GM23248 (cell line): ENCODE measurements around the gene CLEC3B. TPM values are rescaled to one million over a fixed set of nuclear protein-coding genes. Genes with fewer than 3 reads are reported as not detected.

ENCODE experiments used
- DNase-seq: peaks from one replicate; pipeline ENCODE4 v3.0.0-alpha.2; 2015
- H2AFZ ChIP-seq: fragments of 200-600 bp; sonication (generic); 2 replicates; pipeline ENCODE4 v1.6.1; 2016; ENCODE audit warnings: antibody characterized with exemption
- H3F3A ChIP-seq: fragments of 200-600 bp; sonication (generic); 2 replicates; pipeline ENCODE4 v1.6.1; 2016; ENCODE audit warnings: mild to moderate bottlenecking, antibody characterized with exemption, mixed run types; ENCODE audit not compliant: insufficient read depth
- H3K27ac ChIP-seq: fragments of 200-600 bp; sonication (generic); 2 replicates; pipeline ENCODE4 v1.5.1; 2016; ENCODE audit warnings: mild to moderate bottlenecking
- H3K27me3 ChIP-seq: fragments of 200-600 bp; sonication (generic); replicated peaks from 2 replicates; pipeline ENCODE4 v1.6.1; 2016; ENCODE audit warnings: mild to moderate bottlenecking; ENCODE audit not compliant: insufficient read depth
- H3K36me3 ChIP-seq: fragments of 200-600 bp; sonication (generic); 2 replicates; pipeline ENCODE4 v1.6.1; 2016; ENCODE audit warnings: low read depth, mild to moderate bottlenecking
- H3K4me1 ChIP-seq: fragments of 200-600 bp; sonication (generic); 2 replicates; pipeline ENCODE4 v1.6.1; 2016; ENCODE audit warnings: mild to moderate bottlenecking; ENCODE audit not compliant: insufficient read depth
- H3K4me2 ChIP-seq: fragments of 200-600 bp; sonication (generic); one replicate; pipeline ENCODE4 v1.6.1; 2016; ENCODE audit warnings: mild to moderate bottlenecking; ENCODE audit not compliant: unreplicated experiment
- H3K4me3 ChIP-seq: fragments of 200-600 bp; sonication (generic); 2 replicates; pipeline ENCODE4 v1.5.1; 2016; ENCODE audit warnings: mild to moderate bottlenecking
- H3K79me2 ChIP-seq: fragments of 200-600 bp; sonication (generic); 2 replicates; pipeline ENCODE4 v1.6.1; 2016; ENCODE audit warnings: mild to moderate bottlenecking; ENCODE audit not compliant: insufficient read depth
- H3K9ac ChIP-seq: fragments of 200-600 bp; sonication (generic); 2 replicates; pipeline ENCODE4 v1.6.1; 2016; ENCODE audit warnings: mild to moderate bottlenecking
- H3K9me2 ChIP-seq: fragments of 200-600 bp; sonication (generic); 2 replicates; pipeline ENCODE4 v1.6.1; 2016; ENCODE audit warnings: mixed run types, mild to moderate bottlenecking, moderate library complexity; ENCODE audit not compliant: insufficient read depth
- H3K9me3 ChIP-seq: fragments of 200-600 bp; sonication (generic); one replicate; pipeline ENCODE4 v1.6.1; 2017; ENCODE audit warnings: low read depth
- H4K20me1 ChIP-seq: fragments of 200-600 bp; sonication (generic); 2 replicates; pipeline ENCODE4 v1.6.0; 2016; ENCODE audit not compliant: insufficient read depth
- EZH2 ChIP-seq: fragments of 200-600 bp; sonication (generic); IDR thresholded peaks from 2 replicates; pipeline ENCODE4 v1.6.1; 2018; ENCODE audit warnings: antibody characterized with exemption, mild to moderate bottlenecking; ENCODE audit not compliant: insufficient read depth, poor library complexity, severe bottlenecking
- EZH2phosphoT487 ChIP-seq: fragments of 200-600 bp; sonication (generic); IDR thresholded peaks from 2 replicates; pipeline ENCODE4 v1.6.1; 2018; ENCODE audit warnings: antibody characterized with exemption, moderate library complexity, mild to moderate bottlenecking, low read depth; ENCODE audit not compliant: insufficient read depth
- WGBS, 2 experiments: methylation state at CpG; one replicate each; pipeline ENCODE4 v1.1.6; 2015 to 2017; ENCODE audit warnings: low lambda C conversion rate in 2 of 2, low coverage in 1 of 2; ENCODE audit errors: missing lambda C conversion rate in 2 of 2; 5-methylcytosine and 5-hydroxymethylcytosine counted together
- in situ Hi-C: fragments of 300-500 bp; cut with MboI; formaldehyde crosslinking; loops from 2 replicates; pipeline ENCODE4 v1.15.0; 2020
- polyA plus RNA-seq: library from polyadenylated mRNA; unstranded; fragments of >200 nt; fragmentation: Nextera tagmentation; extraction: Ambion mirVana; gene quantifications from 2 replicates; pipeline ENCODE4 v1.2.1, GENCODE V29; 2016
- total RNA-seq: library from RNA; depleted of rRNA; stranded (reverse); fragments of >200 nt; shearing (Covaris generic); gene quantifications from 2 replicates; pipeline ENCODE4 v1.2.3, GENCODE V29; 2014

Gene CLEC3B
- total and polyA plus RNA-seq, 2 experiments from 2014 or later = 45.4 to 48.8 TPM

DNA sequence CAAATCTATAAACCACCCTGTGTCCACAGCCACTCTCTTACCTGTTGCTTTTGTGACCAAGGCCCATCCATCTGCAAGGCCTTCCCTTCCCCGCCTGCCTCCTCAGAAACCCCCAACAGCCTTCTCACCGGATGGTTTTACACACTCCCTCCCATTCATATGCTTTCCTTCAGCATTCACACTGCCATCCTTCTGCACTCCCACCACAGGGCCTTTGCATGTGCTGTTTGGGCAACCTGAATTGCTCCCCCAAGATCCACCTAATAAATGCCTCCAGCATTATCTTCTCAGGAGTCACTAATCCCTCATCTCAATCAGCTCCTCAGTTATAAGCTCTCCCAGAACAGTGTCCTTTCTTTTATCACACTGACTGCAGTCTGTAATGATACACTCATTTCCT lies 6.0 kb downstream of the CLEC3B start:
- Histone ChIP-seq H3K4me1 (peaks cover 35% of the 10 kb centered on the region), H3K4me2 (no peak overlapping the region), H3K79me2 (no peaks in the 10 kb centered on the region), H3K9me3 (no peaks in the 10 kb centered on the region), H3K9me2 (no peaks in the 10 kb centered on the region), H3K27ac (no peak overlapping the region), H4K20me1 (no peaks in the 10 kb centered on the region), H2AFZ (no peak overlapping the region), H3K4me3 (no peak overlapping the region), H3K27me3 (no peaks in the 10 kb centered on the region), H3F3A (peaks cover 15% of the 10 kb centered on the region), H3K36me3 (no peaks in the 10 kb centered on the region), H3K9ac (no peak overlapping the region)
- DNase-seq = no peak
- no peak for TF ChIP-seq EZH2
- TF ChIP-seq EZH2phosphoT487 = no peak
- 96 to 100% methylated on average over 2 of the region's 2 CpGs for WGBS, 2 experiments
- in situ Hi-C loops = loop anchor here (10.0 kb wide), 1 partner anchor 633 kb away; no protein-coding TSS in a partner anchor

DNA sequence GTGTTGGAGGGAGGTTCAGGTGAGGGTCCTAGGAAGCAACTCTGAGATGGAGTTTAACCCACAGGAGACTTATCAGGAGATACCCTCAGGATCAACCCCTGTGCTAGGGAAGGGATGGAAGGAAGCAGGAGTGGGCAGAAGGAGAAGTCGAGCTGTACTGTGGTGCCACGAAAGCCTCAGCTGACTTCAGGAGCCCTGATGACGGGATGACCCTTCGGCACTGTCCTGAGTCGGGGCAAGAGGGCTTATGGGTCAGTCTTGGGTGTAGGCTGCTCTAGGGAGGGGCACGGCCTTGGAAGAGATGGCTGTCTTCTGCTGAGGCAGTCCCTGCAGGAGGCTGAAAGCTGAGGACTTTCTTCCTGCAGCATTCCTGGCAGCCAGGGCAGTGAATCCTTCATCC lies 7.7 kb downstream of the CLEC3B start:
- in situ Hi-C loops = loop anchor here (10.0 kb wide), 1 partner anchor 631 kb away; no protein-coding TSS in a partner anchor
- WGBS, 2 experiments = 68 to 72% methylated on average over 6 of the region's 6 CpGs

DNA sequence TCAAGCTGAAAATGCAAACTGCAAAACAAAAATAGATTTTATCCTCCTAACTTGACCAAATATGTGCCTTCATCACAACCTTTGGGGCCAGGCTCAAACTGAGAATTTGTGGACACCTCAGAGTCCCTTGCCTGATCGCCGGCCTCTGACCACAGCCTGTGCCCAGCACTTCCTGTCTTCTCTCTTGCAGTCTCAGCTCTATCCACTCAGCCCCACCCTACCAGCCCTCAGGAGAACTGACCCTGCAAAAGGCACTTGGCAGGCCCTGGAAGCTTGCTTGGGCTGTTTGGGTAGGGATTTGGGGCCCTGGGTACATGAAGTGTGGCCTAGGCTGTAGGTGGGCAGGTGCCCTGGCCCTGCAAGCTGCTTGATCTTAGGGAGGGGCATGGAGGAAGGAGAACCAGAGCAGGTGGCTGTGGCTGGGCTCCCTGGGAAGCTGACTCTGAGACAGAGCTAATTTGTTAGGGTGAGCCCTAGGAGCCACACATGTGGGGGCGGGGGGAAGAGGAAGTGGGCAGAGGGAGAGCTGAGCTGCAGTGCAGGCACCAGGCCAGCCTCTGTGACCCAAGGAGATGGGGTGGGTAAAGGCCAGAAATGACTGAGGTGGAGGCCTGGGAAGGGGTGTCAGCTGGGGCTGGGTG lies 8.6 kb downstream of the CLEC3B start:
- Histone ChIP-seq H3K4me2 (no peak overlapping the region), H3F3A (no peaks in the 10 kb centered on the region; the same call in 1 of the 2 replicates), H3K27ac (no peak overlapping the region), H3K79me2 (no peaks in the 10 kb centered on the region), H3K4me3 (no peak overlapping the region), H3K27me3 (no peaks in the 10 kb centered on the region), H4K20me1 (no peaks in the 10 kb centered on the region), H3K9me2 (no peaks in the 10 kb centered on the region), H3K36me3 (no peaks in the 10 kb centered on the region), H2AFZ (no peak overlapping the region), H3K9ac (no peak overlapping the region), H3K4me1 (peaks cover 12% of the 10 kb centered on the region), H3K9me3 (no peaks in the 10 kb centered on the region)
- TF ChIP-seq EZH2phosphoT487 (no peak), EZH2 (no peak)
- DNase-seq = no peak
- WGBS, 2 experiments = 73 to 80% methylated on average over 3 of the region's 3 CpGs
- in situ Hi-C loops = loop anchor here (10.0 kb wide), 1 partner anchor 630 kb away; no protein-coding TSS in a partner anchor

More for the DNA sequence above, 7.7 kb downstream of the CLEC3B start:
- Histone ChIP-seq H3K36me3 (no peaks in the 10 kb centered on the region), H3K9me2 (no peaks in the 10 kb centered on the region), H3K4me1 (peaks cover 19% of the 10 kb centered on the region), H3F3A (peaks cover 6% of the 10 kb centered on the region), H3K9me3 (no peaks in the 10 kb centered on the region), H3K4me2 (no peak overlapping the region), H4K20me1 (no peaks in the 10 kb centered on the region), H3K9ac (no peak overlapping the region), H3K79me2 (no peaks in the 10 kb centered on the region), H3K4me3 (no peak overlapping the region), H3K27me3 (no peaks in the 10 kb centered on the region), H2AFZ (no peak overlapping the region), H3K27ac (no peak overlapping the region)
- TF ChIP-seq EZH2 (no peak), EZH2phosphoT487 (no peak)
- DNase-seq = no peak

DNA sequence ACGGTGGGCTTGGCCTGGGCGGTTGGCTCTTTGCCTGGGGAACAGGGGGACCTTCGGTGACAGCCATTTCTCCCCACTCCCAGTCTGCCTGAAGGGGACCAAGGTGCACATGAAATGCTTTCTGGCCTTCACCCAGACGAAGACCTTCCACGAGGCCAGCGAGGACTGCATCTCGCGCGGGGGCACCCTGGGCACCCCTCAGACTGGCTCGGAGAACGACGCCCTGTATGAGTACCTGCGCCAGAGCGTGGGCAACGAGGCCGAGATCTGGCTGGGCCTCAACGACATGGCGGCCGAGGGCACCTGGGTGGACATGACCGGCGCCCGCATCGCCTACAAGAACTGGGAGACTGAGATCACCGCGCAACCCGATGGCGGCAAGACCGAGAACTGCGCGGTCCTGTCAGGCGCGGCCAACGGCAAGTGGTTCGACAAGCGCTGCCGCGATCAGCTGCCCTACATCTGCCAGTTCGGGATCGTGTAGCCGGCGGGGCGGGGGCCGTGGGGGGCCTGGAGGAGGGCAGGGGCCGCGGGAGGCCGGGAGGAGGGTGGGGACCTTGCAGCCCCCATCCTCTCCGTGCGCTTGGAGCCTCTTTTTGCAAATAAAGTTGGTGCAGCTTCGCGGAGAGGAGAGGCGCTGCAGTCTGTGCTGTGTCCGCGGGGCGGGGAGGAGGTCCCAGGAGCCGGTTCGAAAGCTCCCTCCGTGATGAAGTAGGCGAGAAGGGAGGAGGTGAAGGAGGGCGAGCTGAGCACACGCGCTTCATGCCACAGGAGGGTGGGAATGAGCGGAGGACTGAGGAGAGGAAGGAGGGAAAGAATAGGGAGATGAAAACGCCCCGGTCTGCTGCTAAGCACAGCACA lies 9.6 kb downstream of the CLEC3B start:
- no peak for DNase-seq

More for the DNA sequence above, 9.6 kb downstream of the CLEC3B start:
- in situ Hi-C loops = loop anchor here (10.0 kb wide), 1 partner anchor 629 kb away; no protein-coding TSS in a partner anchor
- Histone ChIP-seq H2AFZ (no peak overlapping the region), H3K9me3 (no peaks in the 10 kb centered on the region), H3K9me2 (no peaks in the 10 kb centered on the region), H3F3A (no peaks in the 10 kb centered on the region; the same call in 1 of the 2 replicates), H4K20me1 (no peaks in the 10 kb centered on the region), H3K36me3 (no peaks in the 10 kb centered on the region), H3K27me3 (no peaks in the 10 kb centered on the region), H3K9ac (no peak overlapping the region), H3K4me1 (peaks cover 8% of the 10 kb centered on the region), H3K79me2 (no peaks in the 10 kb centered on the region), H3K4me3 (no peak overlapping the region), H3K4me2 (no peak overlapping the region), H3K27ac (no peak overlapping the region)
- WGBS, 2 experiments = 60 to 72% methylated on average over 52 to 64 of the region's 64 CpGs
- TF ChIP-seq EZH2 = no peak
- no peak for TF ChIP-seq EZH2phosphoT487
